NCI-H1105 treated with DMSO at 0.1 percent for 48 hours (cell line): ENCODE data around the gene TIAM1.

ENCODE experiments used
- DNase-seq: peaks from one replicate; lab custom pipeline; 2025; lab: John Stamatoyannopoulos, UW

The TIAM1 gene

DNA sequence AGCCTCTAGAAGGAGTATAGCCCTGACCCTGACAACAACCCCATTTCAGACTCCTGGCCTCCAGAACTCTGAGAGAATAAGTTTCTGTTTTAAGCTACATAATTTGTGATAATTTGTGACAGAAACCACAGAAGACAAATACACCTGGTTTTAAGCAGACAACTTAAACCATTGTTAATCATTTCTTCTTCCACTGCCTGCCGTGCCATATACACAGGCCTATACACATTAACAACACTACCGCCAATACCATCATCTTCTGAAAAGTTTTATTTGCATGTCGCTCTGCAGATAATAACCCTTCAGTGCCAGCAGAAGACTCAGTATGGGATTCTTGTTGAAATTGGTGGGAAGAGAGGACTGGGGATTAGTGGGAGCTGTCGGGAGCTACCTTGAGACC lies 265.8 kb downstream of the TIAM1 start:
- DNase-seq: no peak

GRCh38 chr21:31075848-31076247 lies 268.2 kb downstream of the TIAM1 start:
- DNase-seq: no peak

GRCh38 chr21:31072533-31072932 lies 271.5 kb downstream of the TIAM1 start:
- no peak for DNase-seq
